Epithelial cell of esophagus (primary cell): Measurements from ENCODE around the gene POPDC3.
"Not testable (repeated sequence)": the region's sequence is repeated elsewhere in the genome, so short reads cannot be mapped to it uniquely, and the experiment has no call there.

Source experiments
- DNase-seq: peaks from one replicate; pipeline ENCODE4 v3.0.0; 2010; ENCODE audit warnings: low read depth
- H3K4me3 ChIP-seq: 2 replicates; pipeline ENCODE4 v1.5.1; 2011; ENCODE audit warnings: mild to moderate bottlenecking, low read length, control low read depth
- CTCF ChIP-seq: IDR thresholded peaks from 2 replicates; pipeline ENCODE4 v1.5.1; 2011; ENCODE audit warnings: low read depth, mild to moderate bottlenecking, low read length, control low read depth, inconsistent platforms; ENCODE audit not compliant: insufficient read depth; ENCODE audit errors: missing control alignments

Gene POPDC3

GRCh38 chr6:105177556-105177955, 2.3 kb downstream of the POPDC3 start:
- no peak for TF ChIP-seq CTCF
- DNase-seq: no peak
- H3K4me3 ChIP-seq: no peak overlapping the region

GRCh38 chr6:105174512-105174911, 5.3 kb downstream of the POPDC3 start:
- no peak overlapping the region for H3K4me3 ChIP-seq
- no peak for TF ChIP-seq CTCF
- DNase-seq: peak; percentile 89

GRCh38 chr6:105172515-105172914, 7.3 kb downstream of the POPDC3 start:
- not testable (repeated sequence) for DNase-seq, H3K4me3 ChIP-seq

- H3K4me3 ChIP-seq: no peak overlapping the region
- peak; percentile 58 for DNase-seq
- no peak for TF ChIP-seq CTCF
Measured at GRCh38 chr6:105170059-105170458, 9.8 kb downstream of the POPDC3 start.

- no peak for DNase-seq
- TF ChIP-seq CTCF: no peak
- no peak overlapping the region for H3K4me3 ChIP-seq
Measured at GRCh38 chr6:105167914-105168313, 11.9 kb downstream of the POPDC3 start.

GRCh38 chr6:105164418-105164817, 15.4 kb downstream of the POPDC3 start:
- H3K4me3 ChIP-seq: no peak overlapping the region
- no peak for TF ChIP-seq CTCF
- peak; percentile 88 for DNase-seq

- H3K4me3 ChIP-seq: no peak overlapping the region
- peak; percentile 37 for DNase-seq
- TF ChIP-seq CTCF: no peak
Measured at GRCh38 chr6:105163183-105163582, 16.6 kb downstream of the POPDC3 start.

- no peak overlapping the region for H3K4me3 ChIP-seq
- no peak for DNase-seq
- no peak for TF ChIP-seq CTCF
Measured at GRCh38 chr6:105162377-105162776, 17.4 kb downstream of the POPDC3 start.
